ENCODE data around the gene TCF25.

DNA sequence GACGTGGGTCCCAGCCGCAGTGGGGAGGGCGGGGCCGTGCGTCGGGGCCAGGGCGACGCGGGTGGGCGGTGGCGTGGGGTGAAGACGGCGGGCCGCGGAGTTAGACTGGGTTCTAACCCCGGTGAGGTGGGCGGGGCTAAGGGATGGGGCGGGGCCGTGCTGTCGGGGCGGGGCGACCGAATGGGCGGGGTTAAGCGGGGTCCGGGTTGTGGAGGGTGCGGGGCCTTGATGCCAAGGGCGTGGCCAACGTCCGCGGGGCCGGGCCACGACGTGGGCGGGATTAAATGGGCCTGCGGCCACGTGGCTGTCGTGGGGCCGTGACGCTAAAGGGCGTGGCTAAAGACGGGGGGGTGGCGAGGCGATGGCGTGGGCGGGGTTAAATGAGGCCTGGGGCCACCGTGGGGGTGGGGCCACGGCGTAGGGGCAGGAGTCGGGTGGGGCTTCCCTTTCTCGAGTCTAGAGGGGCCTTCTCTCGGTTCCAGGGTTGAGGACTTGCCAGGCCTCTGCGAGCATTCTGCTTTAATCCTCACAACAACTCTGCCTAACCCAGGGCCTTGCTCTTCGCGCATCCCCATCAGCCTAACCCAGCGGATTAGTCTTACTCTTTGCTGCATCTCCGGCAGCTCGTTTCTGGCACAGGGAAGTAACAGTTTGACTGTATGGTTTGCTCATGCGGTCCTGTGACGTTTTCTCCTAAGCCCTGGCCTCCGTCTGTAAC is 739 bp downstream of the TCF25 start:
- TF ChIP-seq EZH2 (IDR thresholded peaks at IDR 0.05) (no peak), POLR2AphosphoS5 (IDR thresholded peaks at IDR 0.05; ENCODE audit: borderline replicate concordance, low read depth, low read length) (no peak), FOXP2 (optimal IDR thresholded peaks at IDR 0.05; ENCODE audit: control extremely low read depth, extremely low read length, insufficient read depth) (no peak)

All from SK-N-MC (cell line).